MM.1S (cell line): ENCODE measurements around the gene PCDH9.

Experiments
- EZH2 ChIP-seq: fragments of 300-600 bp; sonication (generic); optimal IDR thresholded peaks from 2 replicates; pipeline ENCODE3; 2017; ENCODE audit warnings: low read depth, mild to moderate bottlenecking, antibody characterized with exemption, low read length, mixed read lengths
- EZH2phosphoT487 ChIP-seq: fragments of 300-600 bp; sonication (generic); IDR thresholded peaks from 2 replicates; pipeline ENCODE4 v1.6.1; 2018; ENCODE audit warnings: antibody characterized with exemption, low read length
- TF ChIP-seq, protein P1 (sequence below): fragments of 300-600 bp; sonication (generic); IDR thresholded peaks from 2 replicates; pipeline ENCODE4 v1.5.1; 2016; ENCODE audit warnings: antibody characterized with exemption, low read length, mixed read lengths

DNA sequence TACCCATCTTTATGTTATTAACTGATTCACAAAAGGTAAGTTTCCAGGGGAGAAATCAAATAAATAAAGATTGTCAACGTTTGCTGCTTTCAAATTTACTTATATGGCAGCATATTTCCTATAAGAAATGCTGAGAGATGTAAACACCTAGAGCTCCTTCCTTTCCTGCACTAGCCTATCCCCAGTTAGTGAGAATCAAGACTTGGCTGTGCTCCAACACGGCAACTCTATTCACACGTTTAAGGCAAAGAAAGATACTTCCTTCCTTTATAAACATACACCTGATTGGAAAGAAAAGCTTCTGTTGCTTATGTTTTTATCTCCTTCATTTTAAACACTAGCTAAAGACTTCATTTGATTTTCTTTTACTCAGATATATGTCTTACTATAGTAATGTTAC lies 107.0 kb downstream of the PCDH9 start:
- TF ChIP-seq, protein P1, sequence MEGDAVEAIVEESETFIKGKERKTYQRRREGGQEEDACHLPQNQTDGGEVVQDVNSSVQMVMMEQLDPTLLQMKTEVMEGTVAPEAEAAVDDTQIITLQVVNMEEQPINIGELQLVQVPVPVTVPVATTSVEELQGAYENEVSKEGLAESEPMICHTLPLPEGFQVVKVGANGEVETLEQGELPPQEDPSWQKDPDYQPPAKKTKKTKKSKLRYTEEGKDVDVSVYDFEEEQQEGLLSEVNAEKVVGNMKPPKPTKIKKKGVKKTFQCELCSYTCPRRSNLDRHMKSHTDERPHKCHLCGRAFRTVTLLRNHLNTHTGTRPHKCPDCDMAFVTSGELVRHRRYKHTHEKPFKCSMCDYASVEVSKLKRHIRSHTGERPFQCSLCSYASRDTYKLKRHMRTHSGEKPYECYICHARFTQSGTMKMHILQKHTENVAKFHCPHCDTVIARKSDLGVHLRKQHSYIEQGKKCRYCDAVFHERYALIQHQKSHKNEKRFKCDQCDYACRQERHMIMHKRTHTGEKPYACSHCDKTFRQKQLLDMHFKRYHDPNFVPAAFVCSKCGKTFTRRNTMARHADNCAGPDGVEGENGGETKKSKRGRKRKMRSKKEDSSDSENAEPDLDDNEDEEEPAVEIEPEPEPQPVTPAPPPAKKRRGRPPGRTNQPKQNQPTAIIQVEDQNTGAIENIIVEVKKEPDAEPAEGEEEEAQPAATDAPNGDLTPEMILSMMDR = no peak
- TF ChIP-seq EZH2 (no peak), EZH2phosphoT487 (no peak)
